Type B pancreatic cell (in vitro differentiated cells): Measurements from ENCODE around the gene SNX25. TPM values are rescaled to one million over a fixed set of nuclear protein-coding genes. Genes with fewer than 3 reads are reported as not detected.
"Not testable (repeated sequence)": the region's sequence is repeated elsewhere in the genome, so short reads cannot be mapped to it uniquely, and the experiment has no call there.

Source experiments
- DNase-seq: peaks from one replicate; pipeline ENCODE4 v3.0.0; 2021; ENCODE audit warnings: mixed read lengths; ENCODE audit not compliant: unreplicated experiment; ENCODE audit errors: extremely low spot score
- H3K27ac Mint-ChIP-seq: 2 replicates; pipeline ENCODE4 v1.8.0; 2021; ENCODE audit warnings: mild to moderate bottlenecking, mixed read lengths
- H3K27me3 Mint-ChIP-seq: 2 replicates; pipeline ENCODE4 v1.8.0; 2021; ENCODE audit warnings: mixed read lengths
- H3K36me3 Mint-ChIP-seq: 2 replicates; pipeline ENCODE4 v1.8.0; 2021; ENCODE audit warnings: mixed read lengths
- H3K4me1 Mint-ChIP-seq: one replicate; pipeline ENCODE4 v1.8.0; 2021; ENCODE audit warnings: mixed read lengths; ENCODE audit not compliant: unreplicated experiment
- H3K4me3 Mint-ChIP-seq: 2 replicates; pipeline ENCODE4 v1.8.0; 2021; ENCODE audit warnings: mild to moderate bottlenecking, mixed read lengths
- H3K9me3 Mint-ChIP-seq: 2 replicates; pipeline ENCODE4 v1.8.0; 2021; ENCODE audit warnings: mixed read lengths
- CTCF ChIP-seq: fragments of 200-600 bp; sonication (generic); conservative IDR thresholded peaks from 2 replicates; pipeline ENCODE4 v1.5.0; 2021; ENCODE audit warnings: antibody characterized with exemption, mild to moderate bottlenecking
- total RNA-seq: library from RNA; stranded (reverse); gene quantifications from 2 replicates; pipeline ENCODE4 v1.2.1, GENCODE V29; 2021; ENCODE audit warnings: low replicate concordance

SNX25 gene
- total RNA-seq, 1 donor from 2014 or later, result 11.2 TPM

DNA sequence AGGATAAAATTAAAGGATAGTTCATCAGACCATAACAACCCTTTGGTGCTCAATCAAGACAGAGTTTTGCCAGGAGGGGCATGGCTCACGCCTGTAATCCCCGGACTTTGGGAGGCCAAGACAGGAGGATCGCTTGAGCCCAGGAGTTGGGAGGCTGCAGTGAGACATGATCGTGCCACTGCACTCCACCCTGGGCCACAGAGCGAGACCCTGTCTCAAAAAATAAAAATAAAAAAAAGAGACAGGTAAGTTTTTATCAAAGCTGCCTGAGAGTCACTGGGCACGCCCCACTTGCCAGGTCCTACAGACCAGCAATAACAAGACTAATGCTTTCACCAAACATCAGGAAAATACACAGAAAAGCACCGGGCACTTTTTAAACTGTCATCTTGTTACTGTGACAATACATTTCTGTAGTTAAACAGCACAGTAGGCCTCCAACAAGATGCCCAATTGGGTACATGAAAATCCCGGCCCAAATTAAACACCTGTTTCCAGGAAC is 6.4 kb upstream of the SNX25 start:
- H3K36me3 Mint-ChIP-seq, result peaks cover 6% of the 10 kb centered on the region
- H3K4me3 Mint-ChIP-seq, result peak overlapping the region; percentile 98
- peaks cover 29% of the 10 kb centered on the region for H3K4me1 Mint-ChIP-seq
- TF ChIP-seq CTCF, result no peak
- H3K27me3 Mint-ChIP-seq, result no peaks in the 10 kb centered on the region
- no peak for DNase-seq
- H3K9me3 Mint-ChIP-seq, result no peaks in the 10 kb centered on the region
- H3K27ac Mint-ChIP-seq, result peak overlapping the region; percentile 95

DNA sequence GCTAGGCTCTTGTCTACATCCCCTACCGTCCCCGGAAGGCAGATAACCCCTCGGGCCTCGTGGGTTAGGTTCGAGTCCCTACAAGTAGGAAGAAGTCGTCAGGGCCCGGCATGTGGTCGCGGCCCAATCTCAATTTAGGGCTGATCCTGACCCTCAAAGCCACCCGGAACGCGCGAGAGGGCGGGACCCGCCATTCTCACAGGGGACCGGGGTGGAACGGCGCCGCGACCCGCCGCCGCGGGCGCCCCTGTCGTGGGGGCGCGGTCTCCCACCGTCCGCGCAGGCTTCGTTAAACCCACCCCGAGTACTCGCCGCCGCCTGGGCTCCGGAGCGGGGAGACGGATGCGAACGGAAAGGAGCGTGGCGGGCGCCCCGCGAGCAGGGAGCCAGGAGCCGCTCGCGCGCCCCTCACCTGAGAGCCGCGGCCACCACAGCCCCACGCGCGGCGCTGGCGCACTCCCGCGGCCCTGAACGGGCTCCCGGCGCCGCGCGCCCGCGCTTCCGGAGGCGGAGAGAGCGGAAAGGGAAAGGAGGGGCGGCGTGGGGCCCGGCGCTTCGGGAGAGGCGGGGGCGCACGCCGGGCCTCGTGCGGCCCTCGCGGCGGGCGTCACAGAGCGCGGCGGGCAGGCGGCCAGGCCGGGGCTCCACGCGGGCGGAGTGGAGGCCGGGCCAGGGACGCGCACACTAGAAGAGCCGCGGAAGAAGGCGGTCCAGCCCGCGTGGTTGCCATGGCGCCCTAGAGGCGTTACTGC is 5.7 kb upstream of the SNX25 start, which contains the start of gene CFAP97:
Gene CFAP97 (minus strand): TSS at position 515 of the 752 bp plus-strand sequence. CDS start 12,804 bp downstream, outside the sequence.
- H3K4me1 Mint-ChIP-seq, result peaks cover 29% of the 10 kb centered on the region
- DNase-seq, result peak; percentile 82
- H3K27ac Mint-ChIP-seq, result peak within 1 kb of the TSS; percentile 95
- H3K9me3 Mint-ChIP-seq, result no peaks in the 10 kb centered on the region
- peaks cover 6% of the 10 kb centered on the region for H3K36me3 Mint-ChIP-seq
- H3K4me3 Mint-ChIP-seq, result peak within 1 kb of the TSS; percentile 98
- peaks cover 4% of the 10 kb centered on the region for H3K27me3 Mint-ChIP-seq
- TF ChIP-seq CTCF, result no peak

DNA sequence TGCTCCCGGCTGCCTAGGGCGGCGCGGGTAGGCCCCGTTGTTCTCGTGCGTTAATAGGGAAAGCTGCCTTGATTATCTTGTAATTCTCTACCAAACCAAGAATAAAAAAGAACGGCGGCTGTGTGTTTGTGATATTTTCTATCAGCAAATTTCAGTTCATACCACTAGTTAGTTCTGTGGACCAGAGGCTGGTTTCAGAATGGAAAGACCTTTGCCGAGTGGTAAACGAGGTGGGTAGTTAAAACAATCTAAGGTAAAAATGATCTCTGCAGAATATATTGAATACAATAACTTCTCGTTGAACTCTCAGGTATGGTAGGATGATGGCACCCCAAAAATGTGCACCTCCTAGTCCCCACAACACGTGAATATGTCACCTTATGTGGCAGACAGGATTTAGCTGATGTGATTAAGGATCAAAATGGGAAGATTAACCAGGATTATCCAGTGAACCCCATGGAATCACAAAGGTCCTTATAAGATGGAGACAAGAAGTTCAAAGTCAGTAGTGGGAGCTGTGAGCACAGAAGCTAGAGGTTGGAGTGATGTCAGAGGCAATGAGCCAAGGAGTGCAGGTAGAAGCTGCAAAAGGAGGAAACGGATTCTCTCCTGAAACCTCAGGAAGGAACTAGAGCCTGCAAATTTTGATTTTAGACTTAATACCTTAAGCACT is 5.0 kb upstream of the SNX25 start:
- peaks cover 34% of the 10 kb centered on the region for H3K4me1 Mint-ChIP-seq
- no peak for DNase-seq
- peaks cover 9% of the 10 kb centered on the region for H3K27me3 Mint-ChIP-seq
- H3K36me3 Mint-ChIP-seq, result peaks cover 6% of the 10 kb centered on the region
- peak overlapping the region; percentile 52 for H3K27ac Mint-ChIP-seq
- TF ChIP-seq CTCF, result no peak
- H3K4me3 Mint-ChIP-seq, result peak overlapping the region; percentile 85
- H3K9me3 Mint-ChIP-seq, result no peaks in the 10 kb centered on the region

DNA sequence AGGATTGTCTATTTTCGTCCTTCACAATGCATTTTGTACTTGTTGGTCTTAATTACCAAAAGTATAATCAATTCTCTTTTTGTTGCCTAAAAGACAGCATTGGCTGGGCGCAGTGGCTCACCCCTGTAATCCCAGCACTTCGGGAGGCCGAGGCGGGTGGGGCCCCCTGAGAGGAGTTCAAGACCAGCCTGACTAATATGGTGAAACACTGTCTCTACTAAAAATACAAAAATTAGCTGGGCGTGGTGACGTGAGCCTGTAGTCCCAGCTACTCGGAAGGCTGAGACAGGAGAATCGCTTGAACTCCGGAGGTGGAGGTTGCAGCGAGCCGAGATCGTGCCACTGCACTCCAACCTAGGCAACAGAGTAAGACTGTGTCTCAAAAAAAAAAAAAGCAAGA is 4.3 kb upstream of the SNX25 start:
- H3K27me3 Mint-ChIP-seq, H3K27ac Mint-ChIP-seq, H3K36me3 Mint-ChIP-seq, H3K9me3 Mint-ChIP-seq, DNase-seq: not testable (repeated sequence)
- Mint-ChIP-seq H3K4me3 (peak overlapping the region; percentile 85), H3K4me1 (peaks cover 30% of the 10 kb centered on the region)

DNA sequence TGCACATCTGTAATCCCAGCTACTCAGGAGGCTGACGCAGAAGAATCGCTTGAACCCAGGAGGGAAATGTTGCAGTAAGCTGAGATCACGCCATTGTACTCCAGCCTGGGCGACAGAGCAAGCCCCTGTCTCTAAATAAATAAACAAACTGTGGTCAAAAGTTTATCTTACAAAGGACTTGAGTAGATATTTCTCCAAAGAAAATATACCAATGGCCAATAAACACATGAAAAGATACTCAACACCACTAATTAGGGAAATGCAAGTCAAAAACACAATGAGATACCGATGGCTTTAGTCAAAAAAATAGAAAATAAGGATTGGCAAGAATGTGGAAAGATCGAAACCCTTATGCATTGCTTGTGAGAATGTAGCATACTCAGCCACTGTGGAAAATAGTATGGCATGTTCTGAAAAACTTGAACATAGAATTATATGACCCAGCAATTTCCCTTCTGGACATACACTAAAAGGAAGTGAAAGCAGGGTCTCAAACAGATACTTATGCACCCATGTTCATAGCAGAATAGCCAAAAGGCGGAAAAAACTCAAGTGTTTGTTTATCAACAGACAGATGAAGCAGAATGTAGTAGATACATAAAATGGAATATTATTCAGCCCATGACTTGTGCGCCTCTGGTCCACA is 3.6 kb upstream of the SNX25 start:
- H3K27ac Mint-ChIP-seq, result no peak overlapping the region
- no peak overlapping the region for H3K4me3 Mint-ChIP-seq
- H3K36me3 Mint-ChIP-seq, result no peaks in the 10 kb centered on the region
- no peaks in the 10 kb centered on the region for H3K9me3 Mint-ChIP-seq
- DNase-seq, result no peak
- no peak for TF ChIP-seq CTCF
- H3K4me1 Mint-ChIP-seq, result peaks cover 32% of the 10 kb centered on the region
- peaks cover 14% of the 10 kb centered on the region for H3K27me3 Mint-ChIP-seq
